IMR-90 (cell line): ENCODE measurements around the gene EBF4. TPM values are rescaled to one million over a fixed set of nuclear protein-coding genes. Genes with fewer than 3 reads are reported as not detected.

Source experiments
- ATAC-seq: fragments of 200-7000 bp; cut with Tn5 transposase; 2 replicates; pipeline ENCODE4 v1.9.1; 2020; ENCODE audit warnings: low read depth, mild to moderate bottlenecking, moderate library complexity
- BruUV-seq: library from RNA; stranded (reverse); fragments of 400-500 nt; replicated peaks from 2 replicates; lab custom pipeline; 2021; lab: Mats Ljungman, UMichigan
- CTCF ChIA-PET: fragments of 300-600 bp; formaldehyde crosslinking; extraction: SDS; loops from one replicate; lab custom pipeline; 2021; ENCODE audit warnings: antibody characterized with exemption; lab: Yijun Ruan, JAX
- POLR2A ChIA-PET: fragments of 300-600 bp; sonication (Branson Sonifier 250); formaldehyde crosslinking; loops from one replicate; lab custom pipeline; 2022; ENCODE audit warnings: antibody characterized with exemption; ENCODE audit not compliant: unreplicated experiment; lab: Charles Lee
- DNase-seq: peaks from one replicate; pipeline ENCODE4 v3.0.0; 2013
- H2AFZ ChIP-seq: replicated peaks from 2 replicates; pipeline ENCODE3; 2013; ENCODE audit warnings: low read length, mild to moderate bottlenecking; ENCODE audit not compliant: poor library complexity
- H2AK5ac ChIP-seq: 2 replicates; pipeline ENCODE4 v1.6.1; 2013; ENCODE audit warnings: low read depth, low read length, inconsistent platforms
- H2AK9ac ChIP-seq: replicated peaks from 2 replicates; pipeline ENCODE3; 2013; ENCODE audit warnings: mild to moderate bottlenecking, low read depth, low read length, moderate library complexity; ENCODE audit not compliant: poor library complexity
- H2BK120ac ChIP-seq: 2 replicates; pipeline ENCODE4 v1.6.1; 2013; ENCODE audit warnings: low read depth, low read length, inconsistent platforms
- H2BK15ac ChIP-seq: 3 replicates; pipeline ENCODE4 v1.6.1; 2013; ENCODE audit warnings: low read depth, low read length, inconsistent platforms
- H2BK20ac ChIP-seq: 2 replicates; pipeline ENCODE4 v1.6.1; 2013; ENCODE audit warnings: low read depth, mild to moderate bottlenecking, inconsistent platforms, low read length, moderate library complexity
- H2BK5ac ChIP-seq: 2 replicates; pipeline ENCODE4 v1.6.1; 2013; ENCODE audit warnings: mild to moderate bottlenecking, low read depth, low read length, inconsistent platforms; ENCODE audit not compliant: poor library complexity, severe bottlenecking
- H3K14ac ChIP-seq: replicated peaks from 2 replicates; pipeline ENCODE4 v1.6.1; 2013; ENCODE audit warnings: low read depth, low read length, inconsistent platforms
- H3K18ac ChIP-seq: 2 replicates; pipeline ENCODE4 v1.6.1; 2013; ENCODE audit warnings: low read depth, low read length, control low read depth
- H3K23ac ChIP-seq: 2 replicates; pipeline ENCODE4 v1.6.1; 2013; ENCODE audit warnings: low read depth, low read length, inconsistent platforms
- H3K27ac ChIP-seq: 2 replicates; pipeline ENCODE4 v1.5.1; 2013; ENCODE audit warnings: mild to moderate bottlenecking, control low read depth, low read length; ENCODE audit not compliant: insufficient read depth
- H3K27me3 ChIP-seq: 2 replicates; pipeline ENCODE4 v1.6.1; 2013; ENCODE audit warnings: low read length; ENCODE audit not compliant: control insufficient read depth, insufficient read depth
- H3K36me3 ChIP-seq: 2 replicates; pipeline ENCODE4 v1.6.1; 2013; ENCODE audit warnings: low read length, mixed read lengths; ENCODE audit not compliant: control insufficient read depth, insufficient read depth
- H3K4ac ChIP-seq: 2 replicates; pipeline ENCODE4 v1.6.1; 2013; ENCODE audit warnings: low read depth, low read length, inconsistent platforms
- H3K4me1 ChIP-seq: 2 replicates; pipeline ENCODE4 v1.6.1; 2013; ENCODE audit warnings: low read length, mixed read lengths; ENCODE audit not compliant: control insufficient read depth, insufficient read depth
- H3K4me2 ChIP-seq: 2 replicates; pipeline ENCODE4 v1.6.1; 2013; ENCODE audit warnings: low read depth, mild to moderate bottlenecking, control low read depth, low read length, moderate library complexity
- H3K4me3 ChIP-seq: 2 replicates; pipeline ENCODE4 v1.5.1; 2013; ENCODE audit warnings: low read depth, mild to moderate bottlenecking, control low read depth, low read length, moderate library complexity; ENCODE audit not compliant: insufficient read depth
- H3K56ac ChIP-seq: 2 replicates; pipeline ENCODE4 v1.6.1; 2013; ENCODE audit warnings: low read length, inconsistent platforms; ENCODE audit not compliant: insufficient read depth; ENCODE audit errors: extremely low read depth
- H3K79me1 ChIP-seq, 2 experiments: 2 replicates each; pipeline ENCODE4 v1.6.1; 2013; ENCODE audit warnings: low read length in 2 of 2, inconsistent platforms in 1 of 2, low read depth in 1 of 2
- H3K9ac ChIP-seq: 2 replicates; pipeline ENCODE4 v1.6.1; 2013; ENCODE audit warnings: low read depth, low read length, control low read depth
- H3K9me1 ChIP-seq: 2 replicates; pipeline ENCODE4 v1.6.1; 2013; ENCODE audit warnings: low read length, inconsistent platforms; ENCODE audit not compliant: insufficient read depth
- H3K9me3 ChIP-seq: 2 replicates; pipeline ENCODE4 v1.6.1; 2013; ENCODE audit warnings: low read length; ENCODE audit not compliant: control insufficient read depth, insufficient read depth
- H4K20me1 ChIP-seq: 2 replicates; pipeline ENCODE4 v1.6.1; 2013; ENCODE audit warnings: low read length, inconsistent platforms; ENCODE audit not compliant: insufficient read depth
- H4K5ac ChIP-seq: 2 replicates; pipeline ENCODE4 v1.6.1; 2013; ENCODE audit warnings: mild to moderate bottlenecking, low read depth, low read length, control low read depth
- H4K8ac ChIP-seq, 2 experiments: 2 replicates each; pipeline ENCODE4 v1.6.1; 2013; ENCODE audit warnings: low read depth in 2 of 2, low read length in 2 of 2, control low read depth in 1 of 2, inconsistent platforms in 1 of 2
- H4K91ac ChIP-seq: 2 replicates; pipeline ENCODE4 v1.6.1; 2013; ENCODE audit warnings: low read depth, low read length, inconsistent platforms; ENCODE audit not compliant: insufficient read depth
- BHLHE40 ChIP-seq: fragments of 150-350 bp; IDR thresholded peaks from 2 replicates; pipeline ENCODE4 v1.6.1; 2016; ENCODE audit warnings: mild to moderate bottlenecking, low read depth, low read length
- CHD1 ChIP-seq: IDR thresholded peaks from 2 replicates; pipeline ENCODE4 v1.6.1; 2012; ENCODE audit warnings: low read depth, low read length, improper control_type of control experiment
- FOS ChIP-seq: fragments of 150-350 bp; IDR thresholded peaks from 2 replicates; pipeline ENCODE4 v1.6.1; 2016; ENCODE audit warnings: low read depth, low read length
- MAZ ChIP-seq: IDR thresholded peaks from 2 replicates; pipeline ENCODE4 v1.6.1; 2012; ENCODE audit warnings: low read depth, mild to moderate bottlenecking, low read length, improper control_type of control experiment, moderate library complexity, borderline replicate concordance
- MXI1 ChIP-seq: IDR thresholded peaks from 2 replicates; pipeline ENCODE4 v1.6.1; 2012; ENCODE audit warnings: low read depth, mild to moderate bottlenecking, low read length, moderate library complexity, borderline replicate concordance
- NFE2L2 ChIP-seq: fragments of 150-350 bp; IDR thresholded peaks from 2 replicates; pipeline ENCODE4 v1.6.1; 2016; ENCODE audit warnings: low read depth, mild to moderate bottlenecking, low read length
- POLR2A ChIP-seq: IDR thresholded peaks from 2 replicates; pipeline ENCODE4 v1.6.1; 2012; ENCODE audit warnings: mild to moderate bottlenecking, low read depth, low read length
- RFX5 ChIP-seq: IDR thresholded peaks from 2 replicates; pipeline ENCODE4 v1.8.0; 2012; ENCODE audit warnings: low read depth, mild to moderate bottlenecking, low read length, moderate library complexity
- SMC3 ChIP-seq: fragments of 150-350 bp; IDR thresholded peaks from 2 replicates; pipeline ENCODE4 v1.6.1; 2016; ENCODE audit warnings: low read depth, mild to moderate bottlenecking, antibody characterized with exemption, low read length, moderate library complexity
- USF2 ChIP-seq: fragments of 150-350 bp; IDR thresholded peaks from 2 replicates; pipeline ENCODE4 v1.6.1; 2017; ENCODE audit warnings: mild to moderate bottlenecking, antibody characterized with exemption, low read length, low read depth
- WGBS, 2 experiments: methylation state at CpG; one replicate each; pipeline versions ENCODE4 v1.1.5 to v1.1.7; 2013; ENCODE audit warnings: missing lambda C conversion rate in 2 of 2; ENCODE audit not compliant: insufficient read length in 1 of 2; ENCODE audit errors: extremely low coverage in 2 of 2; 5-methylcytosine and 5-hydroxymethylcytosine counted together
- dilution Hi-C: fragments of 300-500 bp; cut with HindIII; formaldehyde crosslinking; loops from one replicate; pipeline ENCODE4 v1.14.3; 2018; ENCODE audit warnings: low sequenced_read_pairs; ENCODE audit not compliant: unreplicated experiment
- in situ Hi-C: fragments of 300-500 bp; cut with MboI; formaldehyde crosslinking; loops from 3 replicates; pipeline ENCODE4 v1.14.3; 2019; ENCODE audit warnings: low sequenced_read_pairs, inconsistent platforms, mixed read lengths
- intact Hi-C: fragments of 100-400 bp; cut with micrococcal nuclease; formaldehyde crosslinking; loops from 2 replicates; pipeline ENCODE4 v1.10.0; 2022
- polyA plus RNA-seq, 3 experiments: library from polyadenylated mRNA; depleted of rRNA; stranded (reverse); fragments of >200 nt; gene quantifications; 2 replicates each; pipeline ENCODE4 v1.2.3, GENCODE V29; 2012; ENCODE audit warnings: low replicate concordance in 1 of 3
- total RNA-seq: library from RNA; depleted of rRNA; stranded (reverse); fragments of >200 nt; gene quantifications from 2 replicates; pipeline ENCODE4 v1.2.3, GENCODE V29; 2012
- TF ChIP-seq, protein P1 (sequence below): fragments of 150-350 bp; IDR thresholded peaks from 2 replicates; pipeline ENCODE4 v1.6.1; 2016; ENCODE audit warnings: low read depth, mild to moderate bottlenecking, low read length, moderate library complexity, borderline replicate concordance

EBF4 gene
- total and polyA plus RNA-seq, 2 of the 4 experiments (the other 2 are of a cell fraction) = 0.18 to 1.1 TPM

- BruUV-seq = TSS peak; percentile 60
- Histone ChIP-seq H3K9me3 (no peaks in the 10 kb centered on the region), H3K9me1 (peaks cover 11% of the 10 kb centered on the region), H3K9ac (peak within 1 kb of the TSS; percentile 95), H4K5ac (peak within 1 kb of the TSS; percentile 35; the same call in 1 of the 2 replicates), H3K4me3 (peak within 1 kb of the TSS; percentile 90), H3K36me3 (peaks cover 32% of the 10 kb centered on the region), H2BK5ac (peak within 1 kb of the TSS; percentile 84), H3K27me3 (no peaks in the 10 kb centered on the region), H3K23ac (peak within 1 kb of the TSS; percentile 96), H2AK9ac (peak within 1 kb of the TSS; percentile 98), H3K4me2 (peak within 1 kb of the TSS; percentile 89), H3K79me1 (peaks cover 28 to 52% of the 10 kb centered on the region in 2 experiments), H2BK120ac (peak within 1 kb of the TSS; percentile 24; the same call in 1 of the 2 replicates), H2BK15ac (no peak within 1 kb of the TSS), H2AFZ (peak within 1 kb of the TSS; percentile 98), H4K20me1 (peaks cover 41% of the 10 kb centered on the region), H3K14ac (peak within 1 kb of the TSS; percentile 96), H3K27ac (peak within 1 kb of the TSS; percentile 86), H4K8ac (peak within 1 kb of the TSS; percentile 71 to 90), H4K91ac (peak within 1 kb of the TSS; percentile 75), H3K4ac (peak within 1 kb of the TSS; percentile 90), H3K56ac (peak within 1 kb of the TSS; percentile 74), H3K4me1 (peaks cover 5% of the 10 kb centered on the region), H3K18ac (no peak within 1 kb of the TSS), H2AK5ac (peak within 1 kb of the TSS; percentile 92), H2BK20ac (no peak within 1 kb of the TSS)
- ATAC-seq (peak; percentile 96), DNase-seq (peak; percentile 86)
- TF ChIP-seq POLR2A (peak; percentile 96), FOS (no peak), RFX5 (no peak), MXI1 (peak; percentile 96), USF2 (peak; percentile 85), SMC3 (no peak), CHD1 (peak; percentile 96; the same call in 1 of the 2 replicates), BHLHE40 (peak; percentile 99), NFE2L2 (no peak), MAZ (peak; percentile 63; the same call in 1 of the 2 replicates)
- TF ChIP-seq, protein P1, sequence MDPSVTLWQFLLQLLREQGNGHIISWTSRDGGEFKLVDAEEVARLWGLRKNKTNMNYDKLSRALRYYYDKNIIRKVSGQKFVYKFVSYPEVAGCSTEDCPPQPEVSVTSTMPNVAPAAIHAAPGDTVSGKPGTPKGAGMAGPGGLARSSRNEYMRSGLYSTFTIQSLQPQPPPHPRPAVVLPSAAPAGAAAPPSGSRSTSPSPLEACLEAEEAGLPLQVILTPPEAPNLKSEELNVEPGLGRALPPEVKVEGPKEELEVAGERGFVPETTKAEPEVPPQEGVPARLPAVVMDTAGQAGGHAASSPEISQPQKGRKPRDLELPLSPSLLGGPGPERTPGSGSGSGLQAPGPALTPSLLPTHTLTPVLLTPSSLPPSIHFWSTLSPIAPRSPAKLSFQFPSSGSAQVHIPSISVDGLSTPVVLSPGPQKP = no peak
- 2% methylated on average over 28 of the region's 101 CpGs; no CpG with 5 or more reads in 1 of the 2 experiments for WGBS, 2 experiments
- intact Hi-C loops (loop anchor here (2.0 kb wide), 1 partner anchor 181 kb away; the partner anchor contains the start of gene SNRPB), dilution Hi-C loops (no loop called here), in situ Hi-C loops (no loop called here)
- ChIA-PET CTCF (no interaction called here), POLR2A (interaction anchor here (0.6 to 0.7 kb wide), 2 partner anchors 12 to 1230 kb away, joined by 3 to 4 read pairs; partner anchors contain the start of gene IDH3B)
Measured at GRCh38 chr20:2651772-2652723, 40.5 kb upstream of the EBF4 start, which contains the start of gene NOP56. TSS of gene NOP56 (plus strand) at chr20:2652632. CDS start at chr20:2652661, 29 bp downstream.
